Thoracic aorta (tissue), 2 donors: ENCODE measurements around the gene PRSS1. TPM values are rescaled to one million over a fixed set of nuclear protein-coding genes. Genes with fewer than 3 reads are reported as not detected.

Source experiments
- ATAC-seq: fragments of 150-250 bp; one replicate; pipeline ENCODE4 v1.8.0; 2017; ENCODE audit warnings: low read depth; ENCODE audit not compliant: insufficient number of reproducible peaks, low FRiP score
- DNase-seq: peaks from one replicate; pipeline ENCODE4 v3.0.0-alpha.2; 2020; ENCODE audit warnings: low spot score
- H3K27ac ChIP-seq, 2 donors: fragments of 200-600 bp; sonication (generic); 1 replicate in 1 of 2; 2 replicates in 1 of 2; pipeline ENCODE4 v1.5.1; 2016; ENCODE audit warnings: mild to moderate bottlenecking in 2 of 2, moderate library complexity in 2 of 2
- H3K27me3 ChIP-seq: fragments of 200-600 bp; sonication (generic); replicated peaks from 2 replicates; pipeline ENCODE4 v1.6.0; 2016; ENCODE audit warnings: mild to moderate bottlenecking; ENCODE audit not compliant: insufficient read depth
- H3K36me3 ChIP-seq: fragments of 200-600 bp; sonication (generic); one replicate; pipeline ENCODE4 v1.5.1; 2016
- H3K4me1 ChIP-seq, 2 donors: fragments of 200-600 bp; sonication (generic); 1 replicate in 1 of 2; 2 replicates in 1 of 2; pipeline versions ENCODE4 v1.5.1 to v1.6.0; 2016; ENCODE audit warnings: low read depth in 2 of 2, mild to moderate bottlenecking in 1 of 2; ENCODE audit not compliant: control insufficient read depth in 1 of 2
- H3K4me3 ChIP-seq: fragments of 200-600 bp; sonication (generic); 2 replicates; pipeline ENCODE4 v1.5.1; 2016; ENCODE audit warnings: mild to moderate bottlenecking
- H3K9me3 ChIP-seq: fragments of 200-600 bp; sonication (generic); 2 replicates; pipeline ENCODE4 v1.5.1; 2016
- CTCF ChIP-seq: fragments of 200-600 bp; sonication (generic); IDR thresholded peaks from one replicate; pipeline ENCODE4 v1.5.1; 2019; ENCODE audit warnings: antibody characterized with exemption
- total RNA-seq, 2 donors: library from RNA; depleted of rRNA; stranded (reverse); fragments of >200 nt; gene quantifications; one replicate each; pipeline versions ENCODE4 v1.1.0 to v1.2.3, GENCODE V29; 2016

The PRSS1 gene
- total RNA-seq, 2 donors from 2014 or later, result 5.1 to 16.9 TPM

GRCh38 chr7:142800699-142801260 lies 51.5 kb downstream of the PRSS1 start:
- DNase-seq, result no peak

GRCh38 chr7:142801601-142802295 lies 52.5 kb downstream of the PRSS1 start:
- no peak for ATAC-seq
- Histone ChIP-seq H3K27ac (no peak overlapping the region), H3K4me3 (no peak overlapping the region), H3K27me3 (peaks cover 5% of the 10 kb centered on the region), H3K9me3 (no peaks in the 10 kb centered on the region), H3K4me1 (peaks cover 9 to 15% of the 10 kb centered on the region in 2 donors), H3K36me3 (no peaks in the 10 kb centered on the region)
- TF ChIP-seq CTCF, result no peak
- DNase-seq, result no peak

More at GRCh38 chr7:142800699-142801260, 51.5 kb downstream of the PRSS1 start:
- H3K36me3 ChIP-seq, result no peaks in the 10 kb centered on the region
- H3K4me1 ChIP-seq, result peaks cover 10 to 22% of the 10 kb centered on the region in 2 donors
- no peak overlapping the region for H3K4me3 ChIP-seq
- no peak for ATAC-seq
- no peak for TF ChIP-seq CTCF
- H3K27ac ChIP-seq, result no peak overlapping the region
- H3K9me3 ChIP-seq, result no peaks in the 10 kb centered on the region
- peaks cover 5% of the 10 kb centered on the region for H3K27me3 ChIP-seq

GRCh38 chr7:142802301-142802700 lies 53.0 kb downstream of the PRSS1 start:
- ATAC-seq (no peak), DNase-seq (no peak)
- Histone ChIP-seq H3K4me1 (peaks cover 4 to 10% of the 10 kb centered on the region in 2 donors), H3K36me3 (no peaks in the 10 kb centered on the region), H3K4me3 (no peak overlapping the region), H3K27me3 (peaks cover 2% of the 10 kb centered on the region), H3K9me3 (no peaks in the 10 kb centered on the region), H3K27ac (no peak overlapping the region)
- no peak for TF ChIP-seq CTCF

Other genes with a start within 250 kb of the PRSS1 start
- 10 to 100 TPM in 1 of 2 donors, 1 to 10 TPM in 1; 6.1 to 15.4 TPM for gene PRSS2, start 21.5 kb downstream of the PRSS1 start, total RNA-seq
- gene EPHB6, start 105.6 kb downstream of the PRSS1 start, total RNA-seq, result 10 to 100 TPM; 25.3 to 30.5 TPM
- gene TRPV6, start 136.3 kb downstream of the PRSS1 start, total RNA-seq, result not detected
- gene TRPV5, start 184.3 kb downstream of the PRSS1 start, total RNA-seq, result not detected
- not detected for gene LLCFC1, start 190.0 kb downstream of the PRSS1 start, total RNA-seq
- not detected for gene KEL, start 212.9 kb downstream of the PRSS1 start, total RNA-seq